CD4-positive, alpha-beta T cell treated with Interleukin-1 beta for 1 hour (primary cell): ENCODE results near the gene RAB11FIP3.
"Not testable (repeated sequence)": the region's sequence is repeated elsewhere in the genome, so short reads cannot be mapped to it uniquely, and the experiment has no call there.

Source experiments
- DNase-seq, 2 donors: peaks; one replicate each; pipeline ENCODE4 v3.0.0-alpha.2; 2020 to 2022

RAB11FIP3 gene

GRCh38 chr16:497258-497657, 71.8 kb downstream of the RAB11FIP3 start:
- no peak for DNase-seq

- no peak for DNase-seq
These were observed 74.5 kb downstream of the RAB11FIP3 start for GRCh38 chr16:499924-500323.

- no peak for DNase-seq
These were observed 75.3 kb downstream of the RAB11FIP3 start for GRCh38 chr16:500709-501108.

- no peak for DNase-seq
These were observed 76.9 kb downstream of the RAB11FIP3 start for GRCh38 chr16:502179-502943.

GRCh38 chr16:503150-504071, 78.0 kb downstream of the RAB11FIP3 start:
- no peak for DNase-seq

GRCh38 chr16:505479-506245, 80.2 kb downstream of the RAB11FIP3 start:
- no peak for DNase-seq

GRCh38 chr16:506246-506546, 80.7 kb downstream of the RAB11FIP3 start:
- DNase-seq: no peak

GRCh38 chr16:507527-507926, 82.1 kb downstream of the RAB11FIP3 start:
- DNase-seq: not testable (repeated sequence)

GRCh38 chr16:507996-508395, 82.5 kb downstream of the RAB11FIP3 start:
- no peak for DNase-seq

- no peak for DNase-seq
These were observed 83.7 kb downstream of the RAB11FIP3 start for GRCh38 chr16:508884-509736.

- no peak for DNase-seq
These were observed 84.8 kb downstream of the RAB11FIP3 start for GRCh38 chr16:510066-510825.

GRCh38 chr16:512802-513201, 87.4 kb downstream of the RAB11FIP3 start:
- DNase-seq: no peak

GRCh38 chr16:513950-514349, 88.5 kb downstream of the RAB11FIP3 start:
- no peak for DNase-seq

- no peak for DNase-seq
These were observed 89.9 kb downstream of the RAB11FIP3 start for GRCh38 chr16:515175-515938.

GRCh38 chr16:515939-516226, 90.4 kb downstream of the RAB11FIP3 start:
- no peak for DNase-seq

- no peak for DNase-seq
These were observed 90.9 kb downstream of the RAB11FIP3 start for GRCh38 chr16:516301-516700.

- no peak for DNase-seq
These were observed 93.4 kb downstream of the RAB11FIP3 start for GRCh38 chr16:518858-519257.

GRCh38 chr16:519425-519824, 94.0 kb downstream of the RAB11FIP3 start:
- DNase-seq: no peak

GRCh38 chr16:519841-520687, 94.6 kb downstream of the RAB11FIP3 start:
- no peak for DNase-seq

- DNase-seq: no peak
These were observed 95.4 kb downstream of the RAB11FIP3 start for GRCh38 chr16:520847-521246.
